Measurements from ENCODE around the gene THAP10. TPM values are rescaled to one million over a fixed set of nuclear protein-coding genes. Genes with fewer than 3 reads are reported as not detected.

THAP10 gene
- total and polyA plus RNA-seq, 2 experiments from 2014 or later: 5.7 to 8.2 TPM

GRCh38 chr15:70851889-70852288 is 40.3 kb downstream of the THAP10 start:
- Histone ChIP-seq H3K9me2 (ENCODE audit: insufficient read depth) (no peaks in the 10 kb centered on the region), H4K20me1 (replicated peaks; ENCODE audit: insufficient read depth) (no peaks in the 10 kb centered on the region; the same call in 1 of the 2 replicates), H3K36me3 (ENCODE audit: insufficient read depth) (no peaks in the 10 kb centered on the region), H3K79me2 (replicated peaks; ENCODE audit: insufficient read depth) (peaks cover 7% of the 10 kb centered on the region; the same call in 1 of the 2 replicates), H3K4me3 (no peak overlapping the region), H3K27ac (ENCODE audit: low read depth) (no peak overlapping the region), H2AFZ (no peak overlapping the region), H3K27me3 (ENCODE audit: insufficient read depth) (peaks cover 10% of the 10 kb centered on the region), H3K4me1 (ENCODE audit: insufficient read depth) (peaks cover 8% of the 10 kb centered on the region), H3F3A (replicated peaks; ENCODE audit: low read depth) (0 out of 2 replicates have a peak, but pooled peaks cover 9% of the 10 kb centered on the region), H3K4me2 (no peak overlapping the region)
- Mint-ChIP-seq H3K4me3 (no peak overlapping the region; the same call in 2 of the 3 replicates), H3K4me1 (peaks cover 20% of the 10 kb centered on the region), H3K27ac (no peak overlapping the region), H3K27me3 (ENCODE audit: insufficient read depth, low read depth, poor library complexity) (peaks cover 6% of the 10 kb centered on the region), H3K36me3 (ENCODE audit: low read depth) (peaks cover 14% of the 10 kb centered on the region), H3K9me3 (no peaks in the 10 kb centered on the region)
- ATAC-seq: no peak
- TF ChIP-seq ZNF331 (CRISPR knock-in tag; IDR thresholded peaks at IDR 0.05; ENCODE audit: low read depth) (no peak), CREB1 (CRISPR knock-in tag; IDR thresholded peaks at IDR 0.05; ENCODE audit: low read depth) (no peak)
- no peak for DNase-seq (ENCODE audit: low spot score)

- H3K9me2 ChIP-seq (ENCODE audit: insufficient read depth): no peaks in the 10 kb centered on the region
- H2AFZ ChIP-seq: no peak overlapping the region
- H4K20me1 ChIP-seq (replicated peaks; ENCODE audit: insufficient read depth): no peaks in the 10 kb centered on the region; the same call in 1 of the 2 replicates
- H3K79me2 ChIP-seq (replicated peaks; ENCODE audit: insufficient read depth): no peaks in the 10 kb centered on the region
- H3K27me3 Mint-ChIP-seq (ENCODE audit: insufficient read depth, low read depth, poor library complexity): no peaks in the 10 kb centered on the region
- H3K36me3 Mint-ChIP-seq (ENCODE audit: low read depth): peaks cover 11% of the 10 kb centered on the region
- no peaks in the 10 kb centered on the region for H3K4me1 Mint-ChIP-seq
- H3K27ac ChIP-seq (ENCODE audit: low read depth): no peak overlapping the region
- no peak overlapping the region for H3K4me2 ChIP-seq
- H3K36me3 ChIP-seq (ENCODE audit: insufficient read depth): no peaks in the 10 kb centered on the region
- DNase-seq (ENCODE audit: low spot score) (no peak), ATAC-seq (no peak)
- H3K4me3 ChIP-seq: no peak overlapping the region
- H3K27ac Mint-ChIP-seq: no peak overlapping the region
- H3F3A ChIP-seq (replicated peaks; ENCODE audit: low read depth): no peaks in the 10 kb centered on the region
- no peaks in the 10 kb centered on the region for H3K27me3 ChIP-seq (ENCODE audit: insufficient read depth)
- H3K9me3 Mint-ChIP-seq: no peaks in the 10 kb centered on the region
- H3K4me1 ChIP-seq (ENCODE audit: insufficient read depth): no peaks in the 10 kb centered on the region
- no peak overlapping the region for H3K4me3 Mint-ChIP-seq
- TF ChIP-seq ZNF331 (CRISPR knock-in tag; IDR thresholded peaks at IDR 0.05; ENCODE audit: low read depth) (no peak), NANOG (IDR thresholded peaks at IDR 0.05; ENCODE audit: borderline replicate concordance) (no peak), JUNB (IDR thresholded peaks at IDR 0.05; ENCODE audit: unreplicated experiment) (no peak), CREB1 (CRISPR knock-in tag; IDR thresholded peaks at IDR 0.05; ENCODE audit: low read depth) (no peak), EZH2 (IDR thresholded peaks at IDR 0.05; ENCODE audit: low read depth, unreplicated experiment) (no peak), ZNF462 (CRISPR knock-in tag; IDR thresholded peaks at IDR 0.05) (no peak), STAT1 (IDR thresholded peaks at IDR 0.05; ENCODE audit: unreplicated experiment) (no peak), EZH2phosphoT487 (IDR thresholded peaks at IDR 0.05; ENCODE audit: unreplicated experiment) (no peak), POLR2AphosphoS5 (IDR thresholded peaks at IDR 0.05; ENCODE audit: low read depth) (no peak), ZNF114 (CRISPR knock-in tag; IDR thresholded peaks at IDR 0.05) (no peak)
- TF ChIP-seq, protein P1, sequence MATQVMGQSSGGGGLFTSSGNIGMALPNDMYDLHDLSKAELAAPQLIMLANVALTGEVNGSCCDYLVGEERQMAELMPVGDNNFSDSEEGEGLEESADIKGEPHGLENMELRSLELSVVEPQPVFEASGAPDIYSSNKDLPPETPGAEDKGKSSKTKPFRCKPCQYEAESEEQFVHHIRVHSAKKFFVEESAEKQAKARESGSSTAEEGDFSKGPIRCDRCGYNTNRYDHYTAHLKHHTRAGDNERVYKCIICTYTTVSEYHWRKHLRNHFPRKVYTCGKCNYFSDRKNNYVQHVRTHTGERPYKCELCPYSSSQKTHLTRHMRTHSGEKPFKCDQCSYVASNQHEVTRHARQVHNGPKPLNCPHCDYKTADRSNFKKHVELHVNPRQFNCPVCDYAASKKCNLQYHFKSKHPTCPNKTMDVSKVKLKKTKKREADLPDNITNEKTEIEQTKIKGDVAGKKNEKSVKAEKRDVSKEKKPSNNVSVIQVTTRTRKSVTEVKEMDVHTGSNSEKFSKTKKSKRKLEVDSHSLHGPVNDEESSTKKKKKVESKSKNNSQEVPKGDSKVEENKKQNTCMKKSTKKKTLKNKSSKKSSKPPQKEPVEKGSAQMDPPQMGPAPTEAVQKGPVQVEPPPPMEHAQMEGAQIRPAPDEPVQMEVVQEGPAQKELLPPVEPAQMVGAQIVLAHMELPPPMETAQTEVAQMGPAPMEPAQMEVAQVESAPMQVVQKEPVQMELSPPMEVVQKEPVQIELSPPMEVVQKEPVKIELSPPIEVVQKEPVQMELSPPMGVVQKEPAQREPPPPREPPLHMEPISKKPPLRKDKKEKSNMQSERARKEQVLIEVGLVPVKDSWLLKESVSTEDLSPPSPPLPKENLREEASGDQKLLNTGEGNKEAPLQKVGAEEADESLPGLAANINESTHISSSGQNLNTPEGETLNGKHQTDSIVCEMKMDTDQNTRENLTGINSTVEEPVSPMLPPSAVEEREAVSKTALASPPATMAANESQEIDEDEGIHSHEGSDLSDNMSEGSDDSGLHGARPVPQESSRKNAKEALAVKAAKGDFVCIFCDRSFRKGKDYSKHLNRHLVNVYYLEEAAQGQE (IDR thresholded peaks at IDR 0.05; ENCODE audit: unreplicated experiment): no peak
These were observed 46.5 kb downstream of the THAP10 start for GRCh38 chr15:70845602-70846360.

Data from GM23338 (cell line).